BE2C (cell line): ENCODE results near the gene SCO2.
A peak's percentile ranks its signal among the peaks of the same experiment; 100 is the strongest.

ENCODE experiments used
- DNase-seq: peaks from one replicate; pipeline ENCODE4 v3.0.0-alpha.2; 2020
- H3K27me3 ChIP-seq: fragments of 250-450 bp; sonication (Bioruptor Pico); 2 replicates; pipeline ENCODE4 v1.5.1; 2020; ENCODE audit warnings: mild to moderate bottlenecking
- H3K36me3 ChIP-seq: fragments of 250-450 bp; sonication (Bioruptor Pico); 2 replicates; pipeline ENCODE4 v1.5.1; 2020; ENCODE audit warnings: mild to moderate bottlenecking
- H3K4me1 ChIP-seq: fragments of 250-450 bp; sonication (Bioruptor Pico); 2 replicates; pipeline ENCODE4 v1.5.1; 2020
- H3K4me3 ChIP-seq: 2 replicates; pipeline ENCODE4 v1.5.1; 2011; ENCODE audit warnings: low read depth, low read length
- H3K9me3 ChIP-seq: fragments of 250-450 bp; sonication (Bioruptor Pico); 2 replicates; pipeline ENCODE4 v1.5.1; 2020
- TF ChIP-seq, protein P1 (sequence below): IDR thresholded peaks from 2 replicates; pipeline ENCODE4 v1.5.1; 2012; ENCODE audit warnings: mild to moderate bottlenecking, low read depth, low read length

SCO2 gene

DNA sequence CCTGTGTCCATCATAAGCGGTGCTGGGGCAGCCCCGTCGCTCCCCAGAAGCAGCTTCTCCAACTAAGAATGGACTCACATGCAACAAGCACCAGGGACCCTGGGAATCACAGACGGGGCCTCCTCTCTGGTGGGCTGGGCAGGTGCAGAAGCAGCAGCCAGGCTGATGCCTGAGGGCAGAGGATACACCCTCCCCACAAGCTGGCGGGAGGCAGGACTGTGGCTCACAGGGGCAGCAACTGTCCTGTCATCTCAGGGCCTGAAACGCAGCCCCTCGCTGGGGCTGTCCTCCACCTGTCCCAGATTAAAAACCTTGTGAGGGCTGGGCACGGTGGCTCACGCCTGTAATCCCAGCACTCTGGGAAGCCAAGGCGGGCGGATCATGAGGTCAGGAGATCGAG lies 47.5 kb downstream of the SCO2 start:
- 0 out of 2 replicates have a peak, but pooled peaks cover 2% of the 10 kb centered on the region for H3K36me3 ChIP-seq
- no peaks in the 10 kb centered on the region; the same call in 1 of the 2 replicates for H3K4me1 ChIP-seq
- no peaks in the 10 kb centered on the region for H3K9me3 ChIP-seq
- H3K4me3 ChIP-seq, result no peak overlapping the region
- DNase-seq, result peak; percentile 50
- H3K27me3 ChIP-seq, result peaks cover 17% of the 10 kb centered on the region
- TF ChIP-seq, protein P1, sequence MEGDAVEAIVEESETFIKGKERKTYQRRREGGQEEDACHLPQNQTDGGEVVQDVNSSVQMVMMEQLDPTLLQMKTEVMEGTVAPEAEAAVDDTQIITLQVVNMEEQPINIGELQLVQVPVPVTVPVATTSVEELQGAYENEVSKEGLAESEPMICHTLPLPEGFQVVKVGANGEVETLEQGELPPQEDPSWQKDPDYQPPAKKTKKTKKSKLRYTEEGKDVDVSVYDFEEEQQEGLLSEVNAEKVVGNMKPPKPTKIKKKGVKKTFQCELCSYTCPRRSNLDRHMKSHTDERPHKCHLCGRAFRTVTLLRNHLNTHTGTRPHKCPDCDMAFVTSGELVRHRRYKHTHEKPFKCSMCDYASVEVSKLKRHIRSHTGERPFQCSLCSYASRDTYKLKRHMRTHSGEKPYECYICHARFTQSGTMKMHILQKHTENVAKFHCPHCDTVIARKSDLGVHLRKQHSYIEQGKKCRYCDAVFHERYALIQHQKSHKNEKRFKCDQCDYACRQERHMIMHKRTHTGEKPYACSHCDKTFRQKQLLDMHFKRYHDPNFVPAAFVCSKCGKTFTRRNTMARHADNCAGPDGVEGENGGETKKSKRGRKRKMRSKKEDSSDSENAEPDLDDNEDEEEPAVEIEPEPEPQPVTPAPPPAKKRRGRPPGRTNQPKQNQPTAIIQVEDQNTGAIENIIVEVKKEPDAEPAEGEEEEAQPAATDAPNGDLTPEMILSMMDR, result no peak

DNA sequence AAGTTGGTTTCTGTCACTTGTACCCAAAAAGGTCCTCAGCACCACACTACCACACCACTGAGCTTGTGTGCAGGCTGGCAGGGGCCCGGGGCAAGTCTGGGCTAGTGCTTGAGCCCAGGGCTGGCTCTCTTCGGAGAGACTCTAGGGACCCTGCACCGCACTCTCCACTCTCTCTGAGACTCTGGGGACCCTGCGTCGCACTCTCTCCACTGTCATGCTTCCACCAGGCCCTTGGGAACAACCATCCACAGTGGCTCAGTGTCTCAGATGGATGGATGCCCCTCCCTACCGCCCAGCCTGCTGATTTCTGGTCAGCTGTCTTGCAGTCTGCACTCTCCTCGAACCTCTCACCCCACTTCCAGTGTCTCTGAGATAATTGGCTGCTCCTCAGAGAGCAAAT lies 48.5 kb downstream of the SCO2 start:
- Histone ChIP-seq H3K36me3 (peaks cover 5% of the 10 kb centered on the region; the same call in 1 of the 2 replicates), H3K27me3 (peaks cover 12% of the 10 kb centered on the region), H3K9me3 (no peaks in the 10 kb centered on the region), H3K4me3 (no peak overlapping the region), H3K4me1 (no peaks in the 10 kb centered on the region; the same call in 1 of the 2 replicates)
- TF ChIP-seq, protein P1, result no peak
- no peak for DNase-seq

DNA sequence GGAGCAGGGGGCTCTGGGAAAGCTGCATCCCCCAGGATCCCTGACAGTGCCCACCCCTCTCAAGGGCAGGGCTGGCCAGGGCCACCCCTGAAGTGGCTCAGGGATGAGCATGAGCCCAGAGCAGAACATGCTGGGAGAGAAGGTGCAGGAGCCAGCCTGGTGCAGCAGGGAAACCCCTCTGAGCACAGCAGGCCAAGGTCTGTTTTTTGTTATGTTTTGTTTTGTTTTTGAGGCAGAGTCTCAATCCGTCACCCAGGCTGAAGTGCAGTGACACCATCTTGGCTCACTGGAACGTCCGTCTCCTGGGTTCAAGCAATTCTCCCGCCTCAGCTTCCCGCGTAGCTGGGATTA lies 49.8 kb downstream of the SCO2 start:
- H3K27me3 ChIP-seq, result no peaks in the 10 kb centered on the region
- no peaks in the 10 kb centered on the region; the same call in 1 of the 2 replicates for H3K4me1 ChIP-seq
- TF ChIP-seq, protein P1, result no peak
- H3K4me3 ChIP-seq, result peak overlapping the region; percentile 67; the same call in 1 of the 2 replicates
- peaks cover 5% of the 10 kb centered on the region; the same call in 1 of the 2 replicates for H3K36me3 ChIP-seq
- no peak for DNase-seq
- no peaks in the 10 kb centered on the region for H3K9me3 ChIP-seq

DNA sequence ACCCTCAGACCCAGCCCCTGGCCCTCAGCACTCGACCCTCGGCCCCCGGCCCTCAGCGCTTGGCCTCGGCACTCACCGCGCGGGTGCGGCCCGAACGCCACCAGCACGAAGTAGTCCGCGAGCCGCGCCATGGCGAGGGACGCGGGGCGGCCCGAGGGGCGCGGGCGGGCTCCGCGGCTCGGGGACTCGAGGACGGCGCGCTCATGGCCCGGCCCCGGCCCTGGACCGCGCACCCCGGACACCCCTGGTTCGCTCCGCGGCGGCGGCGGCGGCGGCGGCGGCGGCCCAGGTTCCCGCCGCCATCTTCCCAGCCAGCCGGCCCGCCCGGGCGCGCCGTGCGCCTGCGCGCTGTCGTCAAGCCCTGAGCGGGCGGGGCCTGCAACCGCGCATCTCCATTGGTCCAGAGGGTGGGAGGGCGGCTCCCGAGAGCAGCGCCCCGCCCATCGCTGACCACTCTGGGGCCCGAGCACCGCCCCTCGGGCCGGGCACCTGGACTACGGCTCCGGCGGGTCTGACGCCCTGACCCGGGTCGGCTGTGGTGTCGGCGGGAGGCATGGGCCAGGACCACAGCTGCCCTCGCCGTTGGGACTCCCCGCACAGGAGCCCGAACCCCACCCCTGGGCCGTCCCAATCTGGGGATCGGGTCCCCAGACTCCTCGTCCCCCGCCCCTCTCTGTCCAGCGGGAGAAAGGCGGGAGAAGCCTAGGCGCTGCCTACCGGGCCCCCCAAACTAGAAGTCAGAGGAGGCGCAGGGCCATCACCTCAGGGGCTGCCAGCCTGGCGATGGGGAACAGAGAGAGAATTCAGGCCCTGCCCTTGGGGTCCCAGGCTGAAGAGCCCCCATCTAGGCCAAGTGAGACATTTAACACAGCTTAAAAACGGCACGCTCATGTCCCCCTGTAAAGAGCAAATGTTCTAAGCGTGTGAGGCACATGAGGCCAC lies 50.4 kb downstream of the SCO2 start, which contains the start of gene SBF1:
Gene SBF1 (minus strand): TSS at position 326 of the 942 bp plus-strand sequence. CDS start 195 bp downstream, at position 131.
- H3K4me1 ChIP-seq, result no peaks in the 10 kb centered on the region; the same call in 1 of the 2 replicates

DNA sequence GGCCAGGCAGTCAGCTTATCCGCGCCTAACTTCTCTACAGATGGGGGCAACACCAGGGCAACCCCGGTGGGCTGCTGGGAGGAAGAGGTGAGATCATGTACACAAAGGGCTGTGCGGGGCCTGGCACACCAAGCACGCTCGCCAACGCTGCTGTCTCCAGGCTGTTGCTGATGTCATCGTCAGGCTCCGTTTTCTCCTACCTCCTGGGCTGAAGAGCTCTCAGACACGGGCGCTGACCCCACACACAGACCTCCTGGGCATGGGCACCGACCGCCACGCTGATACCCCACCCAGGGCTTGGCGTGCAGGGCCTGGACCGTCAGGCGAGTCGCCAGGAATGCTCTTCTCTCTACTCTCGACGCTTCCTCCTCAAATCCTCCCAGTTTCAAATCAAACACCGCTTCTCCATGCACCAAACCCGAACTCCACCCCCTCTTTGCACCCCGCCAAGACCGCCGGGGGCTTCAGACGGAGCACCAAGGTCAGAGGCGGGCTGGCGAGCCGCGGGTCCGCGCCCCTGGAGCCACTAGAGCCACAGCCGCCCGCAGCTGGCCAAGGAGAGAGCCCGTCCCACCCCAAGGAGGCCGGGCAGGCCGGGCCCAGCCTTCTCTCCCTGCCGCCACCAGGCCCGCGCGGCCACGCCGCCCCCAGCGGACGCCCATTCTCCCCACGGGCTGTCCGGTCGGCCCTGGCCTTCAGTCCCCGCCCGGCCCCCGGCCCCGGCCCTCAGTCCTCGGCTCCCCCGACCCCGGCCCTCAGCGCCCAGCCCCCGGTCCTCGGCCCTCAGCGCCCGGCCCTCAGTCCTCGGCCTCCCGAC lies 51.3 kb downstream of the SCO2 start:
- DNase-seq, result peak; percentile 44
- H3K27me3 ChIP-seq, result no peaks in the 10 kb centered on the region
- TF ChIP-seq, protein P1, result no peak
- no peaks in the 10 kb centered on the region for H3K9me3 ChIP-seq
- H3K36me3 ChIP-seq, result peaks cover 5% of the 10 kb centered on the region; the same call in 1 of the 2 replicates
- no peaks in the 10 kb centered on the region; the same call in 1 of the 2 replicates for H3K4me1 ChIP-seq
- H3K4me3 ChIP-seq, result peak overlapping the region; percentile 74

More for the DNA sequence above, 50.4 kb downstream of the SCO2 start, which contains the start of gene SBF1:
- peaks cover 5% of the 10 kb centered on the region; the same call in 1 of the 2 replicates for H3K36me3 ChIP-seq
- TF ChIP-seq, protein P1, result no peak
- H3K4me3 ChIP-seq, result peak within 1 kb of the TSS; percentile 74
- no peaks in the 10 kb centered on the region for H3K9me3 ChIP-seq
- no peaks in the 10 kb centered on the region for H3K27me3 ChIP-seq
- DNase-seq, result peak; percentile 96
